Epithelial cell of proximal tubule (primary cell): ENCODE results near the gene SORCS2. TPM values are rescaled to one million over a fixed set of nuclear protein-coding genes. Genes with fewer than 3 reads are reported as not detected.

ENCODE experiments used
- DNase-seq: peaks from one replicate; pipeline ENCODE4 v3.0.0-alpha.2; 2011; ENCODE audit warnings: low read depth
- H3K4me3 ChIP-seq: 2 replicates; pipeline ENCODE4 v1.5.1; 2011; ENCODE audit warnings: low read depth, mild to moderate bottlenecking, low read length
- CTCF ChIP-seq: conservative IDR thresholded peaks from 2 replicates; pipeline ENCODE4 v1.5.1; 2012; ENCODE audit warnings: low read depth, mild to moderate bottlenecking, low read length
- total RNA-seq: library from RNA; depleted of rRNA; stranded (reverse); fragments of >200 nt; gene quantifications from 2 replicates; pipeline ENCODE4 v1.2.3, GENCODE V29; 2015

SORCS2 gene
- total RNA-seq, 1 donor from 2014 or later = 0.29 TPM

GRCh38 chr4:7655511-7656243, 463.3 kb downstream of the SORCS2 start:
- no peak for TF ChIP-seq CTCF
- H3K4me3 ChIP-seq = no peak overlapping the region
- no peak for DNase-seq

GRCh38 chr4:7656244-7656800, 464.0 kb downstream of the SORCS2 start:
- no peak overlapping the region for H3K4me3 ChIP-seq
- no peak for DNase-seq
- TF ChIP-seq CTCF = no peak

GRCh38 chr4:7657545-7658297, 465.4 kb downstream of the SORCS2 start:
- no peak for TF ChIP-seq CTCF
- H3K4me3 ChIP-seq = no peak overlapping the region
- DNase-seq = no peak

- TF ChIP-seq CTCF = no peak
- DNase-seq = no peak
Measured at GRCh38 chr4:7658341-7659204, 466.2 kb downstream of the SORCS2 start.

GRCh38 chr4:7659429-7660175, 467.3 kb downstream of the SORCS2 start:
- DNase-seq = no peak
- TF ChIP-seq CTCF = no peak
- no peak overlapping the region for H3K4me3 ChIP-seq

More at GRCh38 chr4:7658341-7659204, 466.2 kb downstream of the SORCS2 start:
- no peak overlapping the region for H3K4me3 ChIP-seq
